SK-N-MC (cell line): ENCODE results near the gene CDS1.

Experiments used
- EZH2 ChIP-seq: fragments of 200-600 bp; sonication (generic); IDR thresholded peaks from one replicate; pipeline ENCODE4 v1.6.1; 2017; ENCODE audit warnings: antibody characterized with exemption
- POLR2AphosphoS5 ChIP-seq: IDR thresholded peaks from 2 replicates; pipeline ENCODE4 v1.6.1; 2012; ENCODE audit warnings: mild to moderate bottlenecking, low read depth, low read length, borderline replicate concordance

DNA sequence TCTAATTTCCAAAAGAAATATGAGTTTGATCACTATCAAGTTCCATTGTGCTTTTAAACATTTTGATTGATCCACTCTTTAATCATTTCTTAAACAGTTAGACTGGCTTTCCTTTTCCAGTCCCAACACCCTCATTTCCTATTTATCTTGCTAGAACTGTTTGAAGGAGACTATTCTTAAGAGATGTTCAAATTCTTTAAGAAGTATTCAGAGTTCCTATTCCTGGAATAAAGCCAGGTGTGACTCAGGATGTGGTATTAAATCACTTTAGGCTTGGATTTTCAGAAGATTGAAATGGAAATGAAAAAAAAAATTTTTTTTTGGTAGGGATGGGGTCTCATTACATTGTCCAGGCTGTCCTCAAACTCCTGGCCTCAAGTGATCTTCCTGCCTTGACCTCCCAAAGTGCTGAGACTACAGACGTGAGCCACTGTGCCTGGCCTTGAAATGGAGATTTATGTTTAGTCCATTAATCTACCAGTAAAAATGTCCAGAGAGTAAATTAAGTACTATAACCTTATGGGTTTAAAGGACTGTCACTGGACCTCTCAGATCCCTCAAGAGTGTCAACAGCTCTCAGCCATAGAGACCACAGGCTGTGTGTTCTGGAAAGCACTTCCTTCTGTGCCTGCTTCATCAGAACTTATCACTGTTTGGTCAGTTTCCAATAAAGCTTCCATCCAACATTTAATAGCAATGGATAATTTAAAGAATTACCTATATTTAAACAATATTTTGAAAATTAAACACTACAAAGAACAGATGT, 90.7 kb downstream of the CDS1 start:
- TF ChIP-seq POLR2AphosphoS5 (no peak), EZH2 (no peak)
